HCT116 (cell line): ENCODE results near the gene PTGIR. TPM values are rescaled to one million over a fixed set of nuclear protein-coding genes. Genes with fewer than 3 reads are reported as not detected.

Experiments used
- ATAC-seq: fragments of 200-7000 bp; cut with Tn5 transposase; 2 replicates; pipeline ENCODE4 v1.9.1; 2020; ENCODE audit warnings: mild to moderate bottlenecking, moderate library complexity
- BruUV-seq: library from RNA; stranded (reverse); fragments of 400-500 nt; replicated peaks from 2 replicates; lab custom pipeline; 2021; lab: Mats Ljungman, UMichigan
- CTCF ChIA-PET: fragments of 300-600 bp; sonication (Branson Sonifier 250); formaldehyde crosslinking; loops from one replicate; lab custom pipeline; 2021; ENCODE audit warnings: antibody characterized with exemption; lab: Charles Lee
- POLR2A ChIA-PET: fragments of 300-600, 350-600 bp; sonication (Branson Sonifier 250); formaldehyde crosslinking; loops from one replicate; lab custom pipeline; 2021; ENCODE audit warnings: antibody characterized with exemption; lab: Charles Lee
- RAD21 ChIA-PET, 2 experiments: fragments of 300-600 bp; sonication (Branson Sonifier 250); formaldehyde crosslinking; loops; one replicate each; lab custom pipeline; 2023; ENCODE audit warnings: low total read pairs in 2 of 2; ENCODE audit not compliant: uncharacterized antibody in 2 of 2, unreplicated experiment in 2 of 2, low non-redundant PET in 1 of 2; lab: Charles Lee
- DNase-seq: peaks from one replicate; pipeline ENCODE4 v3.0.0-alpha.2; 2010; ENCODE audit warnings: low read depth, low spot score
- H2AFZ ChIP-seq: fragments of 200-600 bp; shearing (Covaris generic), sonication (generic); 2 replicates; pipeline ENCODE4 v1.6.1; 2017; ENCODE audit warnings: low read depth, mixed run types, mixed read lengths, antibody characterized with exemption, low read length; ENCODE audit not compliant: poor library complexity, severe bottlenecking
- H3K27ac ChIP-seq: 2 replicates; pipeline ENCODE4 v1.5.1; 2012; ENCODE audit warnings: low read depth, low read length
- H3K27me3 ChIP-seq: fragments of 200-600 bp; sonication (generic); 2 replicates; pipeline ENCODE4 v1.6.1; 2016; ENCODE audit warnings: mixed run types, low read length, mixed read lengths; ENCODE audit not compliant: insufficient read depth
- H3K36me3 ChIP-seq, 2 experiments: fragments of 200-500 bp in 1 of 2; fragments of 200-600 bp in 1 of 2; sonication (Bioruptor generic) in 1 of 2; sonication (generic) in 1 of 2; 2 replicates each; pipeline versions ENCODE4 v1.5.1 to v1.6.1; 2014 to 2016; ENCODE audit warnings: low read length in 2 of 2, inconsistent platforms in 1 of 2, mixed read lengths in 1 of 2, mixed run types in 1 of 2; ENCODE audit not compliant: insufficient read depth in 2 of 2, control insufficient read depth in 1 of 2
- H3K4me1 ChIP-seq, 2 experiments: fragments of 200-600 bp in 1 of 2; sonication (generic) in 1 of 2; 2 replicates each; pipeline versions ENCODE4 v1.5.1 to v1.6.1; 2012 to 2017; ENCODE audit warnings: low read length in 2 of 2, inconsistent platforms in 1 of 2, mild to moderate bottlenecking in 1 of 2, mixed read lengths in 1 of 2, mixed run types in 1 of 2, moderate library complexity in 1 of 2; ENCODE audit not compliant: insufficient read depth in 2 of 2, control insufficient read depth in 1 of 2
- H3K4me2 ChIP-seq: fragments of 200-600 bp; sonication (generic); 2 replicates; pipeline ENCODE4 v1.6.1; 2017; ENCODE audit warnings: mixed run types, low read length, mixed read lengths
- H3K4me3 ChIP-seq, 2 experiments: fragments of 200-600 bp in 1 of 2; sonication (generic) in 1 of 2; replicated peaks in 1 of 2; 2 replicates each; pipeline ENCODE4 v1.5.1; 2011 to 2016; ENCODE audit warnings: low read length in 2 of 2, control low read depth in 1 of 2, low read depth in 1 of 2, mild to moderate bottlenecking in 1 of 2, mixed read lengths in 1 of 2, mixed run types in 1 of 2
- H3K79me2 ChIP-seq: fragments of 200-600 bp; sonication (generic); 2 replicates; pipeline ENCODE4 v1.6.1; 2017; ENCODE audit warnings: mild to moderate bottlenecking, mixed run types, low read length, moderate library complexity, mixed read lengths; ENCODE audit not compliant: insufficient read depth
- H3K9ac ChIP-seq: fragments of 200-600 bp; sonication (generic); 2 replicates; pipeline ENCODE4 v1.6.1; 2016; ENCODE audit warnings: low read length, mixed read lengths
- H3K9me2 ChIP-seq: fragments of 200-600 bp; sonication (generic), shearing (Covaris generic); 2 replicates; pipeline ENCODE4 v1.6.1; 2017; ENCODE audit warnings: mixed run types, mild to moderate bottlenecking, moderate library complexity; ENCODE audit not compliant: insufficient read depth
- H3K9me3 ChIP-seq, 2 experiments: fragments of 200-500 bp in 1 of 2; fragments of 200-600 bp in 1 of 2; sonication (Bioruptor generic) in 1 of 2; sonication (generic) in 1 of 2; 2 replicates each; pipeline ENCODE4 v1.6.1; 2014 to 2017; ENCODE audit warnings: low read length in 2 of 2, mixed read lengths in 2 of 2, inconsistent platforms in 1 of 2, low read depth in 1 of 2, mild to moderate bottlenecking in 1 of 2, mixed run types in 1 of 2, moderate library complexity in 1 of 2; ENCODE audit not compliant: control insufficient read depth in 1 of 2, insufficient read depth in 1 of 2
- H4K20me1 ChIP-seq: fragments of 200-600 bp; sonication (generic), shearing (Covaris generic); 2 replicates; pipeline ENCODE4 v1.6.1; 2017; ENCODE audit warnings: mixed run types, mild to moderate bottlenecking, moderate library complexity; ENCODE audit not compliant: insufficient read depth
- ATF3 ChIP-seq: IDR thresholded peaks from 2 replicates; pipeline ENCODE4 v1.6.1; 2012
- CEBPB ChIP-seq: IDR thresholded peaks from 2 replicates; pipeline ENCODE4 v1.6.1; 2012; ENCODE audit warnings: low read depth
- EGR1 ChIP-seq: IDR thresholded peaks from 2 replicates; pipeline ENCODE4 v1.6.1; 2012; ENCODE audit warnings: low read depth
- ELF1 ChIP-seq: IDR thresholded peaks from 2 replicates; pipeline ENCODE4 v1.6.1; 2012; ENCODE audit warnings: low read depth, borderline replicate concordance
- EZH2 ChIP-seq: fragments of 200-600 bp; sonication (generic); IDR thresholded peaks from 2 replicates; pipeline ENCODE4 v1.6.1; 2017; ENCODE audit warnings: antibody characterized with exemption, mixed run types
- JUND ChIP-seq: IDR thresholded peaks from 2 replicates; pipeline ENCODE4 v1.6.1; 2012
- MAX ChIP-seq: IDR thresholded peaks from 2 replicates; pipeline ENCODE4 v1.6.1; 2012
- POLR2A ChIP-seq: IDR thresholded peaks from 2 replicates; pipeline ENCODE4 v1.7.0; 2011; ENCODE audit warnings: borderline replicate concordance; ENCODE audit not compliant: insufficient read depth, insufficient read length; ENCODE audit errors: extremely low read depth
- POLR2AphosphoS5 ChIP-seq: IDR thresholded peaks from 2 replicates; pipeline ENCODE4 v1.6.1; 2011; ENCODE audit warnings: mild to moderate bottlenecking, low read depth, low read length, moderate library complexity
- SIN3A ChIP-seq: IDR thresholded peaks from 2 replicates; pipeline ENCODE4 v1.6.1; 2012; ENCODE audit warnings: low read depth
- SP1 ChIP-seq: IDR thresholded peaks from 2 replicates; pipeline ENCODE4 v1.6.1; 2012; ENCODE audit warnings: low read depth
- SRF ChIP-seq: IDR thresholded peaks from 2 replicates; pipeline ENCODE4 v1.6.1; 2012; ENCODE audit warnings: low read depth
- TCF7L2 ChIP-seq: IDR thresholded peaks from 2 replicates; pipeline ENCODE4 v1.7.0; 2011; ENCODE audit warnings: borderline replicate concordance, inconsistent platforms; ENCODE audit not compliant: insufficient read depth, insufficient read length; ENCODE audit errors: extremely low read depth
- YY1 ChIP-seq: IDR thresholded peaks from 2 replicates; pipeline ENCODE4 v1.6.1; 2011; ENCODE audit warnings: low read length, low read depth, moderate library complexity, mild to moderate bottlenecking; ENCODE audit not compliant: insufficient replicate concordance; ENCODE audit errors: extremely low read depth
- ZBTB33 ChIP-seq: IDR thresholded peaks from 2 replicates; pipeline ENCODE4 v1.6.1; 2011; ENCODE audit warnings: mild to moderate bottlenecking, low read length, moderate library complexity; ENCODE audit not compliant: insufficient replicate concordance; ENCODE audit errors: extremely low read depth
- ZNF274 ChIP-seq: fragments of 200-500 bp; sonication (Bioruptor generic); IDR thresholded peaks from 2 replicates; pipeline ENCODE4 v1.6.1; 2014; ENCODE audit warnings: mild to moderate bottlenecking, low read depth, low read length, inconsistent platforms
- intact Hi-C: fragments of 100-400 bp; cut with micrococcal nuclease; formaldehyde crosslinking; loops from 2 replicates; pipeline ENCODE4 v1.10.0; 2022
- total RNA-seq: library from RNA; stranded (reverse); gene quantifications from one replicate; pipeline ENCODE4 v1.2.1, GENCODE V29; 2021; ENCODE audit not compliant: unreplicated experiment

The PTGIR gene
- total RNA-seq, 1 experiment from 2014 or later = not detected

GRCh38 chr19:46604781-46605355 is 20.0 kb downstream of the PTGIR start:
- Histone ChIP-seq H3K4me3 (no peak overlapping the region), H3K9ac (no peak overlapping the region), H3K4me2 (no peak overlapping the region), H3K9me2 (no peaks in the 10 kb centered on the region), H3K4me1 (peaks cover 14 to 24% of the 10 kb centered on the region in 2 experiments), H3K36me3 (peaks cover 36 to 37% of the 10 kb centered on the region in 2 experiments), H3K9me3 (no peaks in the 10 kb centered on the region), H2AFZ (no peak overlapping the region), H3K27ac (no peak overlapping the region), H3K27me3 (no peaks in the 10 kb centered on the region), H3K79me2 (peaks cover 63% of the 10 kb centered on the region), H4K20me1 (no peaks in the 10 kb centered on the region)
- ATAC-seq (no peak), DNase-seq (no peak)
- CTCF ChIA-PET = interaction anchor here (1.0 to 2.4 kb wide), 2 partner anchors 9 to 57 kb away, joined by 3 to 8 read pairs; no protein-coding TSS in a partner anchor
- POLR2A ChIA-PET = no interaction called here
- TF ChIP-seq POLR2A (no peak), ZNF274 (no peak), ELF1 (no peak), ATF3 (no peak)
- RAD21 ChIA-PET = no interaction called here
- intact Hi-C loops = no loop called here
- BruUV-seq = no TSS peak

GRCh38 chr19:46603752-46604231 is 21.1 kb downstream of the PTGIR start:
- ChIA-PET RAD21 (no interaction called here), CTCF (interaction anchor here (2.4 kb wide), 1 partner anchor 10 kb away, joined by 8 read pairs; no protein-coding TSS in a partner anchor)
- peaks cover 29 to 30% of the 10 kb centered on the region in 2 experiments for H3K36me3 ChIP-seq
- no peak overlapping the region for H2AFZ ChIP-seq
- DNase-seq = no peak
- H3K4me1 ChIP-seq = peaks cover 14 to 26% of the 10 kb centered on the region in 2 experiments
- H3K4me3 ChIP-seq = no peak overlapping the region
- no peak overlapping the region for H3K4me2 ChIP-seq
- intact Hi-C loops = no loop called here
- no peak overlapping the region for H3K9ac ChIP-seq
- no peaks in the 10 kb centered on the region for H3K9me3 ChIP-seq
- BruUV-seq = no TSS peak
- H3K79me2 ChIP-seq = peaks cover 63% of the 10 kb centered on the region
- TF ChIP-seq POLR2AphosphoS5 = no peak
- TF ChIP-seq ZBTB33 = no peak
- no peak for TF ChIP-seq YY1
- TF ChIP-seq ATF3 = no peak
- no peak for TF ChIP-seq CEBPB
- no peak for TF ChIP-seq EGR1
- no peak for TF ChIP-seq JUND
- no peak for TF ChIP-seq SIN3A
- TF ChIP-seq POLR2A = no peak
- no peak for TF ChIP-seq EZH2
- no peak for TF ChIP-seq SP1
- TF ChIP-seq SRF = no peak
- no peak for TF ChIP-seq ZNF274
- no peak for TF ChIP-seq MAX
- TF ChIP-seq TCF7L2 = no peak
- TF ChIP-seq, all 23 proteins: peak for 0
- POLR2A ChIA-PET = no interaction called here
- Histone ChIP-seq H4K20me1 (no peaks in the 10 kb centered on the region), H3K9me2 (no peaks in the 10 kb centered on the region), H3K27ac (no peak overlapping the region; the same call in 1 of the 2 replicates), H3K27me3 (no peaks in the 10 kb centered on the region)
- no peak for ATAC-seq
